Endothelial cell of umbilical vein (primary cell): ENCODE data around the gene UST. TPM values are rescaled to one million over a fixed set of nuclear protein-coding genes. Genes with fewer than 3 reads are reported as not detected.

Source experiments
- BruUV-seq: library from RNA; stranded (reverse); fragments of 400-500 nt; replicated peaks from 2 replicates; lab custom pipeline; 2021; lab: Mats Ljungman, UMichigan
- CTCF ChIA-PET: fragments of 300-600, 350-600 bp; sonication (Branson Sonifier 250); formaldehyde crosslinking; loops from one replicate; lab custom pipeline; 2021; ENCODE audit warnings: antibody characterized with exemption, inconsistent platforms; lab: Charles Lee
- POLR2A ChIA-PET: fragments of 300-600, 350-600 bp; sonication (Branson Sonifier 250); formaldehyde crosslinking; loops from one replicate; lab custom pipeline; 2021; ENCODE audit warnings: antibody characterized with exemption, inconsistent platforms; lab: Charles Lee
- DNase-seq: peaks from one replicate; pipeline ENCODE4 v3.0.0-alpha.2; 2011; ENCODE audit warnings: low read depth, low spot score
- FAIRE-seq: peaks from 2 replicates; lab custom pipeline; 2011; peaks lifted over from hg19 to GRCh38; lab: Jason Lieb, UNC
- H2AFZ ChIP-seq: 2 replicates; pipeline ENCODE4 v1.6.0; 2012; ENCODE audit warnings: low read depth, low read length, control low read depth, inconsistent platforms
- H3K27ac ChIP-seq: 2 replicates; pipeline ENCODE4 v1.5.1; 2011; ENCODE audit warnings: low read depth, mild to moderate bottlenecking, control low read depth, low read length, moderate library complexity; ENCODE audit not compliant: insufficient read depth
- H3K27me3 ChIP-seq, 2 experiments: 2 replicates each; pipeline versions ENCODE4 v1.6.0 to v1.6.1; 2011; ENCODE audit warnings: low read length in 2 of 2, mixed read lengths in 1 of 2; ENCODE audit not compliant: control insufficient read depth in 2 of 2, insufficient read depth in 2 of 2
- H3K36me3 ChIP-seq, 2 experiments: 2 replicates in 1 of 2; 3 replicates in 1 of 2; pipeline ENCODE4 v1.5.1; 2011; ENCODE audit warnings: low read length in 2 of 2, mild to moderate bottlenecking in 1 of 2, moderate library complexity in 1 of 2; ENCODE audit not compliant: control insufficient read depth in 2 of 2, insufficient read depth in 2 of 2; ENCODE audit errors: extremely low read depth in 1 of 2
- H3K4me1 ChIP-seq: 3 replicates; pipeline ENCODE4 v1.5.1; 2011; ENCODE audit warnings: mild to moderate bottlenecking, low read length; ENCODE audit not compliant: control insufficient read depth, insufficient read depth; ENCODE audit errors: extremely low read depth
- H3K4me2 ChIP-seq: 2 replicates; pipeline ENCODE4 v1.6.1; 2011; ENCODE audit warnings: low read length, control low read depth, mixed read lengths; ENCODE audit not compliant: insufficient read depth
- H3K4me3 ChIP-seq, 3 experiments: fragments of 200-600 bp in 1 of 3; sonication (generic), shearing (Covaris generic) in 1 of 3; replicated peaks in 1 of 3; 2 replicates each; pipeline ENCODE4 v1.5.1; 2011 to 2016; ENCODE audit warnings: control low read depth in 3 of 3, low read length in 3 of 3, mild to moderate bottlenecking in 2 of 3, inconsistent platforms in 1 of 3, low read depth in 1 of 3, moderate library complexity in 1 of 3; ENCODE audit not compliant: insufficient read depth in 1 of 3
- H3K79me2 ChIP-seq: 2 replicates; pipeline ENCODE4 v1.6.0; 2012; ENCODE audit warnings: low read length, inconsistent platforms; ENCODE audit not compliant: control insufficient read depth, insufficient read depth
- H3K9ac ChIP-seq: replicated peaks from 2 replicates; pipeline ENCODE3; 2011; ENCODE audit warnings: low read length, control low read depth; ENCODE audit not compliant: insufficient read depth; ENCODE audit errors: extremely low read depth
- H3K9me1 ChIP-seq: replicated peaks from 3 replicates; pipeline ENCODE4 v1.6.0; 2011; ENCODE audit warnings: mild to moderate bottlenecking, low read length; ENCODE audit not compliant: control insufficient read depth, insufficient read depth; ENCODE audit errors: extremely low read depth
- H3K9me3 ChIP-seq: replicated peaks from 2 replicates; pipeline ENCODE4 v1.5.1; 2012; ENCODE audit warnings: low read length, inconsistent platforms; ENCODE audit not compliant: control insufficient read depth, insufficient read depth
- H4K20me1 ChIP-seq: replicated peaks from 2 replicates; pipeline ENCODE3; 2011; ENCODE audit warnings: mild to moderate bottlenecking, low read length; ENCODE audit not compliant: control insufficient read depth, insufficient read depth; ENCODE audit errors: extremely low read depth
- EZH2 ChIP-seq: IDR thresholded peaks from 2 replicates; pipeline ENCODE4 v1.6.1; 2012; ENCODE audit warnings: borderline replicate concordance, low read depth, mild to moderate bottlenecking, moderate library complexity, low read length, inconsistent platforms; ENCODE audit not compliant: severe bottlenecking
- FOS ChIP-seq: IDR thresholded peaks from 2 replicates; pipeline ENCODE4 v1.6.1; 2011; ENCODE audit warnings: mild to moderate bottlenecking, low read length, moderate library complexity, borderline replicate concordance; ENCODE audit not compliant: insufficient read depth
- GATA2 ChIP-seq: IDR thresholded peaks from 2 replicates; pipeline ENCODE4 v1.7.0; 2011; ENCODE audit warnings: low read depth, mild to moderate bottlenecking, moderate library complexity, mixed read lengths, low read length; ENCODE audit not compliant: insufficient read length, insufficient read depth
- JUN ChIP-seq: IDR thresholded peaks from 2 replicates; pipeline ENCODE4 v1.6.1; 2011; ENCODE audit warnings: borderline replicate concordance, low read depth; ENCODE audit not compliant: insufficient read length, insufficient read depth
- MYC ChIP-seq: IDR thresholded peaks from one replicate; pipeline ENCODE4 v1.6.1; 2011; ENCODE audit warnings: mild to moderate bottlenecking, low read depth, low read length
- POLR2A ChIP-seq: IDR thresholded peaks from 2 replicates; pipeline ENCODE4 v1.6.1; 2012; ENCODE audit warnings: low read depth, mild to moderate bottlenecking, control low read depth, low read length
- POLR2AphosphoS5 ChIP-seq: IDR thresholded peaks from 2 replicates; pipeline ENCODE4 v1.6.1; 2012; ENCODE audit warnings: low read depth, mild to moderate bottlenecking, control low read depth, low read length, moderate library complexity; ENCODE audit not compliant: insufficient read depth
- dilution Hi-C: fragments of 300-500 bp; cut with MboI; formaldehyde crosslinking; loops from one replicate; pipeline ENCODE4 v1.15.0; 2019; ENCODE audit warnings: low sequenced_read_pairs; ENCODE audit not compliant: extremely low pct_ligation_motif_present
- intact Hi-C: fragments of 100-400 bp; cut with micrococcal nuclease; formaldehyde crosslinking; loops from one replicate; pipeline ENCODE4 v1.10.0; 2022
- polyA plus RNA-seq, 4 experiments: library from polyadenylated mRNA; depleted of rRNA in 3 of 4; stranded (reverse) in 3 of 4; unstranded in 1 of 4; fragments of >200 nt; gene quantifications; 2 replicates each; pipeline versions ENCODE4 v1.2.1 to v1.2.3, GENCODE V29; 2011 to 2012; ENCODE audit warnings: missing spikeins in 1 of 4
- total RNA-seq: library from RNA; stranded (reverse); gene quantifications from 2 replicates; pipeline ENCODE4 v1.2.3, GENCODE V29; 2021
- TF ChIP-seq, protein P1 (sequence below): IDR thresholded peaks from 2 replicates; pipeline ENCODE4 v1.6.1; 2011; ENCODE audit not compliant: insufficient read depth, insufficient read length
- TF ChIP-seq, protein P2 (sequence below), 2 donors: IDR thresholded peaks; 1 replicate in 1 of 2; 2 replicates in 1 of 2; pipeline ENCODE4 v1.5.1; 2011; ENCODE audit warnings: low read length in 2 of 2, mild to moderate bottlenecking in 2 of 2, moderate library complexity in 2 of 2, control low read depth in 1 of 2, inconsistent platforms in 1 of 2, low read depth in 1 of 2; ENCODE audit not compliant: insufficient read depth in 1 of 2; ENCODE audit errors: extremely low read depth in 1 of 2

Gene UST
- total and polyA plus RNA-seq, 2 donors (not counting 3 experiments of a cell fraction or from before 2014, with no cell fraction given) = 0.26 to 0.84 TPM

DNA sequence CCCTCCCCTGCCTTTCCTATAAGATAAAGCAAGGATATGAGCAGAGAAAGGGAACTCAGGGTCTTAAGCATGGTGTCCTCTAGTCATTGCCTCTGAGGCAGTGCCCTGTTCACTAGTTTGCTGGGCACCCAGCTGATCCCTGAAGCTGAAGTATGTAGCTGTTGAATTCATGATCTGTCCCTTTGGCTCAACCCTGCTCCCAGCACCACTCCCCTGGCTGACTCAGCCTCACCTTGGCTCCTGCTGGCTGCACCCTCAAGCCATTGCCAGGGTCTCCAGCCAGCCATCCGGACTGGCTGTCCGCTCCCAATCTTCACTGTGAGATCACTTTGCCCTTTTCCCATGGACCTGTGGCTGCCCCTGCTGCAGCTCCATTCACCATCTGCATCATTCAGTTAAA lies 25.9 kb upstream of the UST start:
- Histone ChIP-seq H3K9me1 (no peaks in the 10 kb centered on the region), H3K9ac (no peak overlapping the region), H3K4me1 (no peaks in the 10 kb centered on the region), H2AFZ (no peak overlapping the region), H3K4me3 (no peak overlapping the region), H3K9me3 (no peaks in the 10 kb centered on the region), H3K79me2 (no peaks in the 10 kb centered on the region), H3K4me2 (no peak overlapping the region), H4K20me1 (no peaks in the 10 kb centered on the region), H3K27ac (no peak overlapping the region), H3K27me3 (peaks cover 0 to 3% of the 10 kb centered on the region in 2 experiments), H3K36me3 (no peaks in the 10 kb centered on the region)
- DNase-seq (no peak), FAIRE-seq (no peak)
- intact Hi-C loops = no loop called here
- no peak for TF ChIP-seq MYC
- TF ChIP-seq FOS = no peak
- TF ChIP-seq, protein P1, sequence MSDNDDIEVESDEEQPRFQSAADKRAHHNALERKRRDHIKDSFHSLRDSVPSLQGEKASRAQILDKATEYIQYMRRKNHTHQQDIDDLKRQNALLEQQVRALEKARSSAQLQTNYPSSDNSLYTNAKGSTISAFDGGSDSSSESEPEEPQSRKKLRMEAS = no peak
- no peak for TF ChIP-seq JUN
- TF ChIP-seq POLR2AphosphoS5 = no peak
- no peak for TF ChIP-seq POLR2A
- TF ChIP-seq EZH2 = no peak
- TF ChIP-seq GATA2 = no peak
- TF ChIP-seq, protein P2, sequence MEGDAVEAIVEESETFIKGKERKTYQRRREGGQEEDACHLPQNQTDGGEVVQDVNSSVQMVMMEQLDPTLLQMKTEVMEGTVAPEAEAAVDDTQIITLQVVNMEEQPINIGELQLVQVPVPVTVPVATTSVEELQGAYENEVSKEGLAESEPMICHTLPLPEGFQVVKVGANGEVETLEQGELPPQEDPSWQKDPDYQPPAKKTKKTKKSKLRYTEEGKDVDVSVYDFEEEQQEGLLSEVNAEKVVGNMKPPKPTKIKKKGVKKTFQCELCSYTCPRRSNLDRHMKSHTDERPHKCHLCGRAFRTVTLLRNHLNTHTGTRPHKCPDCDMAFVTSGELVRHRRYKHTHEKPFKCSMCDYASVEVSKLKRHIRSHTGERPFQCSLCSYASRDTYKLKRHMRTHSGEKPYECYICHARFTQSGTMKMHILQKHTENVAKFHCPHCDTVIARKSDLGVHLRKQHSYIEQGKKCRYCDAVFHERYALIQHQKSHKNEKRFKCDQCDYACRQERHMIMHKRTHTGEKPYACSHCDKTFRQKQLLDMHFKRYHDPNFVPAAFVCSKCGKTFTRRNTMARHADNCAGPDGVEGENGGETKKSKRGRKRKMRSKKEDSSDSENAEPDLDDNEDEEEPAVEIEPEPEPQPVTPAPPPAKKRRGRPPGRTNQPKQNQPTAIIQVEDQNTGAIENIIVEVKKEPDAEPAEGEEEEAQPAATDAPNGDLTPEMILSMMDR (IDR thresholded peaks at IDR 0.05; ENCODE audit: extremely low read depth in 1 of 2, insufficient read depth in 1 of 2, low read depth in 1 of 2, low read length in 2 of 2) = no peak
- ChIA-PET CTCF (interaction anchor here (1.3 kb wide), 1 partner anchor 18 kb away, joined by 3 read pairs; no protein-coding TSS in a partner anchor), POLR2A (no interaction called here)
- dilution Hi-C loops = no loop called here
- BruUV-seq = no TSS peak
